ENCODE results near the gene NT5C1B.

DNA sequence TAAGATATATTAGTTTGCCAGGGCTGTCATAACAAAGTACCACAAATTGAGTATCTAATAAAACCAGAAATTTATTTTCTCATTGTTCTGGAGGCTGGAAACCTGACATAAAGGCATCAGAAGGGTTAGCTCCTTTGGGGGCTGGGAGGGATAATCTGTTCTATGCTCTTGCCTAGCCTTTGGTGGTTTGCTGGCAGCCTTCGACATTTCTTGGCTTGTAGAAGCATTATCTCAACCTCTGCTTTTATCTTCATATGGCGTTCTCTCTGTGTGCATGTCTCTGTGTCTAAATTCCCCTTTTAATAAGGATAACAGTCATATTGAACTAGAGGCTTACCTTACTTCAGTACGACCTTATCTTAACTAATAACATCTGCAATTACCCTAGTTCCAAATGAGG lies 22.8 kb upstream of the NT5C1B start:
- TF ChIP-seq POLR2AphosphoS2 (conservative IDR thresholded peaks at IDR 0.05; ENCODE audit: low read length) = no peak
- no peak for TF ChIP-seq CHD2 (IDR thresholded peaks at IDR 0.05; ENCODE audit: low read length, partially characterized antibody)
- no peak for TF ChIP-seq BHLHE40 (IDR thresholded peaks at IDR 0.05; ENCODE audit: low read depth, low read length)
- TF ChIP-seq, protein P1, sequence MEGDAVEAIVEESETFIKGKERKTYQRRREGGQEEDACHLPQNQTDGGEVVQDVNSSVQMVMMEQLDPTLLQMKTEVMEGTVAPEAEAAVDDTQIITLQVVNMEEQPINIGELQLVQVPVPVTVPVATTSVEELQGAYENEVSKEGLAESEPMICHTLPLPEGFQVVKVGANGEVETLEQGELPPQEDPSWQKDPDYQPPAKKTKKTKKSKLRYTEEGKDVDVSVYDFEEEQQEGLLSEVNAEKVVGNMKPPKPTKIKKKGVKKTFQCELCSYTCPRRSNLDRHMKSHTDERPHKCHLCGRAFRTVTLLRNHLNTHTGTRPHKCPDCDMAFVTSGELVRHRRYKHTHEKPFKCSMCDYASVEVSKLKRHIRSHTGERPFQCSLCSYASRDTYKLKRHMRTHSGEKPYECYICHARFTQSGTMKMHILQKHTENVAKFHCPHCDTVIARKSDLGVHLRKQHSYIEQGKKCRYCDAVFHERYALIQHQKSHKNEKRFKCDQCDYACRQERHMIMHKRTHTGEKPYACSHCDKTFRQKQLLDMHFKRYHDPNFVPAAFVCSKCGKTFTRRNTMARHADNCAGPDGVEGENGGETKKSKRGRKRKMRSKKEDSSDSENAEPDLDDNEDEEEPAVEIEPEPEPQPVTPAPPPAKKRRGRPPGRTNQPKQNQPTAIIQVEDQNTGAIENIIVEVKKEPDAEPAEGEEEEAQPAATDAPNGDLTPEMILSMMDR (IDR thresholded peaks at IDR 0.05) = no peak
- no peak for TF ChIP-seq POLR2A (IDR thresholded peaks at IDR 0.05; ENCODE audit: low read length)
- no peak for TF ChIP-seq KDM1A (IDR thresholded peaks at IDR 0.05; ENCODE audit: low read depth)
- TF ChIP-seq, protein P2, sequence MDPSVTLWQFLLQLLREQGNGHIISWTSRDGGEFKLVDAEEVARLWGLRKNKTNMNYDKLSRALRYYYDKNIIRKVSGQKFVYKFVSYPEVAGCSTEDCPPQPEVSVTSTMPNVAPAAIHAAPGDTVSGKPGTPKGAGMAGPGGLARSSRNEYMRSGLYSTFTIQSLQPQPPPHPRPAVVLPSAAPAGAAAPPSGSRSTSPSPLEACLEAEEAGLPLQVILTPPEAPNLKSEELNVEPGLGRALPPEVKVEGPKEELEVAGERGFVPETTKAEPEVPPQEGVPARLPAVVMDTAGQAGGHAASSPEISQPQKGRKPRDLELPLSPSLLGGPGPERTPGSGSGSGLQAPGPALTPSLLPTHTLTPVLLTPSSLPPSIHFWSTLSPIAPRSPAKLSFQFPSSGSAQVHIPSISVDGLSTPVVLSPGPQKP (IDR thresholded peaks at IDR 0.05; ENCODE audit: low read depth, low read length) = no peak
- no peak for TF ChIP-seq BCL3 (IDR thresholded peaks at IDR 0.05)
- no peak for TF ChIP-seq JUN (IDR thresholded peaks at IDR 0.05)
- TF ChIP-seq RFX5 (IDR thresholded peaks at IDR 0.05) = no peak
- no peak for TF ChIP-seq ZSCAN20 (CRISPR knock-in tag; IDR thresholded peaks at IDR 0.05)
- no peak for TF ChIP-seq HDAC2 (IDR thresholded peaks at IDR 0.05)
- no peak for TF ChIP-seq REST (IDR thresholded peaks at IDR 0.05)

Data from A549 (cell line).